ENCODE data around the gene PMM1.
A peak's percentile ranks its signal among the peaks of the same experiment; 100 is the strongest.
"Not testable (repeated sequence)": the region's sequence is repeated elsewhere in the genome, so short reads cannot be mapped to it uniquely, and the experiment has no call there.

The PMM1 gene

GRCh38 chr22:41563051-41563711, 26.5 kb downstream of the PMM1 start:
- peak; percentile 50 for DNase-seq (ENCODE audit: low spot score)

GRCh38 chr22:41562461-41562860, 27.2 kb downstream of the PMM1 start:
- no peak for DNase-seq (ENCODE audit: low spot score)

GRCh38 chr22:41561788-41562187, 27.9 kb downstream of the PMM1 start:
- DNase-seq (ENCODE audit: low spot score): no peak

GRCh38 chr22:41561335-41561734, 28.3 kb downstream of the PMM1 start:
- peak; percentile 54 for DNase-seq (ENCODE audit: low spot score)

- no peak for DNase-seq (ENCODE audit: low spot score)
These were observed 29.6 kb downstream of the PMM1 start for GRCh38 chr22:41560095-41560471.

- DNase-seq (ENCODE audit: low spot score): not testable (repeated sequence)
These were observed 31.4 kb downstream of the PMM1 start for GRCh38 chr22:41558241-41558630.

GRCh38 chr22:41557401-41558240, 32.0 kb downstream of the PMM1 start:
- peak; percentile 47 for DNase-seq (ENCODE audit: low spot score)

GRCh38 chr22:41556561-41556960, 33.1 kb downstream of the PMM1 start:
- no peak for DNase-seq (ENCODE audit: low spot score)

GRCh38 chr22:41555325-41555982, 34.2 kb downstream of the PMM1 start:
- DNase-seq (ENCODE audit: low spot score): no peak

GRCh38 chr22:41551877-41552582, 37.6 kb downstream of the PMM1 start:
- DNase-seq (ENCODE audit: low spot score): no peak

- DNase-seq (ENCODE audit: low spot score): no peak
These were observed 38.6 kb downstream of the PMM1 start for GRCh38 chr22:41550952-41551491.

- DNase-seq (ENCODE audit: low spot score): no peak
These were observed 40.8 kb downstream of the PMM1 start for GRCh38 chr22:41548830-41549211.

GRCh38 chr22:41544671-41545476, 44.8 kb downstream of the PMM1 start:
- DNase-seq (ENCODE audit: low spot score): no peak

- DNase-seq (ENCODE audit: low spot score): peak; percentile 98
These were observed 45.6 kb downstream of the PMM1 start, which contains the start of gene POLR3H for GRCh38 chr22:41543854-41544670. TSS of gene POLR3H (minus strand) at chr22:41544470. CDS start at chr22:41544101, 369 bp downstream.

- DNase-seq (ENCODE audit: low spot score): no peak
These were observed 47.4 kb downstream of the PMM1 start for GRCh38 chr22:41542224-41542623.

GRCh38 chr22:41541484-41541883, 48.2 kb downstream of the PMM1 start:
- no peak for DNase-seq (ENCODE audit: low spot score)

- no peak for DNase-seq (ENCODE audit: low spot score)
These were observed 49.3 kb downstream of the PMM1 start for GRCh38 chr22:41540365-41540764.

- DNase-seq (ENCODE audit: low spot score): no peak
These were observed 49.7 kb downstream of the PMM1 start for GRCh38 chr22:41540006-41540315.

- no peak for DNase-seq (ENCODE audit: low spot score)
These were observed 50.3 kb downstream of the PMM1 start for GRCh38 chr22:41539146-41540005.
